ENCODE data around the gene NEUROD6. TPM values are rescaled to one million over a fixed set of nuclear protein-coding genes. Genes with fewer than 3 reads are reported as not detected.

The NEUROD6 gene
- total and polyA plus RNA-seq, 2 experiments from 2014 or later: not detected

DNA sequence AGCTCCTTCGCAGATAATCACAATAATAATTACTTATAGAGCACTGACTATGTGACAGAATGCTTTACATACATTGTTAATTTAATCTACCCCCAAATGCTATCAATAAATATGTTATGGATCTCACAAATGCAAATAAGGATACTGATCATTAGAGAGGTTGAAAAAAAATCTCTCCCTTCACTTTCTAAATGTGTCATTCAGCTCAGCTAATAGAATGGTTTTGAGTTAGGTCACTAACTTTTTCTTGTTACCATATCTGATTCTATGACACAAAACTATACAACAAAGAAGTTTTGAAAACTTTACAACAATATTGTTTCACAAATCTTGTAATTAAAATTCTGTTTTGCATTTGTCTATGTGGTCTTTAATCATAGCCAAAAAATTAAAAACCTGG lies 17.4 kb downstream of the NEUROD6 start:
- no peak for DNase-seq (ENCODE audit: low spot score)
- H3K27me3 Mint-ChIP-seq (ENCODE audit: insufficient read depth, low read depth, poor library complexity): no peaks in the 10 kb centered on the region
- no peaks in the 10 kb centered on the region for H3K27me3 ChIP-seq (ENCODE audit: insufficient read depth)

More for the DNA sequence above, 17.4 kb downstream of the NEUROD6 start:
- no peaks in the 10 kb centered on the region for H3K36me3 ChIP-seq (ENCODE audit: insufficient read depth)
- H3K4me1 Mint-ChIP-seq: no peaks in the 10 kb centered on the region
- no peaks in the 10 kb centered on the region for H3K4me1 ChIP-seq (ENCODE audit: insufficient read depth)
- H3K4me3 ChIP-seq: no peak overlapping the region
- no peak for ATAC-seq
- no peaks in the 10 kb centered on the region for H3K36me3 Mint-ChIP-seq (ENCODE audit: low read depth)
- H4K20me1 ChIP-seq (replicated peaks; ENCODE audit: insufficient read depth): no peaks in the 10 kb centered on the region
- no peak overlapping the region for H3K27ac ChIP-seq (ENCODE audit: low read depth)
- H3K4me3 Mint-ChIP-seq: no peak overlapping the region
- no peaks in the 10 kb centered on the region for H3K79me2 ChIP-seq (replicated peaks; ENCODE audit: insufficient read depth)
- H3F3A ChIP-seq (replicated peaks; ENCODE audit: low read depth): no peaks in the 10 kb centered on the region
- no peaks in the 10 kb centered on the region for H3K9me3 Mint-ChIP-seq
- no peaks in the 10 kb centered on the region for H3K9me2 ChIP-seq (ENCODE audit: insufficient read depth)
- no peak overlapping the region for H2AFZ ChIP-seq
- H3K4me2 ChIP-seq: no peak overlapping the region
- TF ChIP-seq CREB1 (CRISPR knock-in tag; IDR thresholded peaks at IDR 0.05; ENCODE audit: low read depth) (no peak), JUNB (IDR thresholded peaks at IDR 0.05; ENCODE audit: unreplicated experiment) (no peak), ZNF462 (CRISPR knock-in tag; IDR thresholded peaks at IDR 0.05) (no peak), NANOG (IDR thresholded peaks at IDR 0.05; ENCODE audit: borderline replicate concordance) (no peak), EZH2 (IDR thresholded peaks at IDR 0.05; ENCODE audit: low read depth, unreplicated experiment) (no peak), POLR2AphosphoS5 (IDR thresholded peaks at IDR 0.05; ENCODE audit: low read depth) (no peak), ZNF331 (CRISPR knock-in tag; IDR thresholded peaks at IDR 0.05; ENCODE audit: low read depth) (no peak)
- TF ChIP-seq, protein P1, sequence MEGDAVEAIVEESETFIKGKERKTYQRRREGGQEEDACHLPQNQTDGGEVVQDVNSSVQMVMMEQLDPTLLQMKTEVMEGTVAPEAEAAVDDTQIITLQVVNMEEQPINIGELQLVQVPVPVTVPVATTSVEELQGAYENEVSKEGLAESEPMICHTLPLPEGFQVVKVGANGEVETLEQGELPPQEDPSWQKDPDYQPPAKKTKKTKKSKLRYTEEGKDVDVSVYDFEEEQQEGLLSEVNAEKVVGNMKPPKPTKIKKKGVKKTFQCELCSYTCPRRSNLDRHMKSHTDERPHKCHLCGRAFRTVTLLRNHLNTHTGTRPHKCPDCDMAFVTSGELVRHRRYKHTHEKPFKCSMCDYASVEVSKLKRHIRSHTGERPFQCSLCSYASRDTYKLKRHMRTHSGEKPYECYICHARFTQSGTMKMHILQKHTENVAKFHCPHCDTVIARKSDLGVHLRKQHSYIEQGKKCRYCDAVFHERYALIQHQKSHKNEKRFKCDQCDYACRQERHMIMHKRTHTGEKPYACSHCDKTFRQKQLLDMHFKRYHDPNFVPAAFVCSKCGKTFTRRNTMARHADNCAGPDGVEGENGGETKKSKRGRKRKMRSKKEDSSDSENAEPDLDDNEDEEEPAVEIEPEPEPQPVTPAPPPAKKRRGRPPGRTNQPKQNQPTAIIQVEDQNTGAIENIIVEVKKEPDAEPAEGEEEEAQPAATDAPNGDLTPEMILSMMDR (conservative IDR thresholded peaks at IDR 0.05; ENCODE audit: low read depth in 2 of 2): no peak
- TF ChIP-seq, protein P2, sequence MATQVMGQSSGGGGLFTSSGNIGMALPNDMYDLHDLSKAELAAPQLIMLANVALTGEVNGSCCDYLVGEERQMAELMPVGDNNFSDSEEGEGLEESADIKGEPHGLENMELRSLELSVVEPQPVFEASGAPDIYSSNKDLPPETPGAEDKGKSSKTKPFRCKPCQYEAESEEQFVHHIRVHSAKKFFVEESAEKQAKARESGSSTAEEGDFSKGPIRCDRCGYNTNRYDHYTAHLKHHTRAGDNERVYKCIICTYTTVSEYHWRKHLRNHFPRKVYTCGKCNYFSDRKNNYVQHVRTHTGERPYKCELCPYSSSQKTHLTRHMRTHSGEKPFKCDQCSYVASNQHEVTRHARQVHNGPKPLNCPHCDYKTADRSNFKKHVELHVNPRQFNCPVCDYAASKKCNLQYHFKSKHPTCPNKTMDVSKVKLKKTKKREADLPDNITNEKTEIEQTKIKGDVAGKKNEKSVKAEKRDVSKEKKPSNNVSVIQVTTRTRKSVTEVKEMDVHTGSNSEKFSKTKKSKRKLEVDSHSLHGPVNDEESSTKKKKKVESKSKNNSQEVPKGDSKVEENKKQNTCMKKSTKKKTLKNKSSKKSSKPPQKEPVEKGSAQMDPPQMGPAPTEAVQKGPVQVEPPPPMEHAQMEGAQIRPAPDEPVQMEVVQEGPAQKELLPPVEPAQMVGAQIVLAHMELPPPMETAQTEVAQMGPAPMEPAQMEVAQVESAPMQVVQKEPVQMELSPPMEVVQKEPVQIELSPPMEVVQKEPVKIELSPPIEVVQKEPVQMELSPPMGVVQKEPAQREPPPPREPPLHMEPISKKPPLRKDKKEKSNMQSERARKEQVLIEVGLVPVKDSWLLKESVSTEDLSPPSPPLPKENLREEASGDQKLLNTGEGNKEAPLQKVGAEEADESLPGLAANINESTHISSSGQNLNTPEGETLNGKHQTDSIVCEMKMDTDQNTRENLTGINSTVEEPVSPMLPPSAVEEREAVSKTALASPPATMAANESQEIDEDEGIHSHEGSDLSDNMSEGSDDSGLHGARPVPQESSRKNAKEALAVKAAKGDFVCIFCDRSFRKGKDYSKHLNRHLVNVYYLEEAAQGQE (IDR thresholded peaks at IDR 0.05; ENCODE audit: unreplicated experiment): no peak
- TF ChIP-seq, protein P3, sequence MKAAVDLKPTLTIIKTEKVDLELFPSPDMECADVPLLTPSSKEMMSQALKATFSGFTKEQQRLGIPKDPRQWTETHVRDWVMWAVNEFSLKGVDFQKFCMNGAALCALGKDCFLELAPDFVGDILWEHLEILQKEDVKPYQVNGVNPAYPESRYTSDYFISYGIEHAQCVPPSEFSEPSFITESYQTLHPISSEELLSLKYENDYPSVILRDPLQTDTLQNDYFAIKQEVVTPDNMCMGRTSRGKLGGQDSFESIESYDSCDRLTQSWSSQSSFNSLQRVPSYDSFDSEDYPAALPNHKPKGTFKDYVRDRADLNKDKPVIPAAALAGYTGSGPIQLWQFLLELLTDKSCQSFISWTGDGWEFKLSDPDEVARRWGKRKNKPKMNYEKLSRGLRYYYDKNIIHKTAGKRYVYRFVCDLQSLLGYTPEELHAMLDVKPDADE (IDR thresholded peaks at IDR 0.05): no peak
- no peak overlapping the region for H3K27ac Mint-ChIP-seq

All from GM23338 (cell line).